ENCODE data around the gene TMEM51.

GRCh38 chr1:15217654-15218053, 64.1 kb downstream of the TMEM51 start:
- TF ChIP-seq POLR2A (IDR thresholded peaks at IDR 0.05) (no peak), CTCF (IDR thresholded peaks at IDR 0.05) (no peak), EP300 (IDR thresholded peaks at IDR 0.05) (no peak)

Data from tibial nerve (tissue), 4 donors.